ENCODE results near the gene MBD5. TPM values are rescaled to one million over a fixed set of nuclear protein-coding genes. Genes with fewer than 3 reads are reported as not detected.

The MBD5 gene
- total RNA-seq, 1 experiment from 2014 or later: 33.9 TPM

DNA sequence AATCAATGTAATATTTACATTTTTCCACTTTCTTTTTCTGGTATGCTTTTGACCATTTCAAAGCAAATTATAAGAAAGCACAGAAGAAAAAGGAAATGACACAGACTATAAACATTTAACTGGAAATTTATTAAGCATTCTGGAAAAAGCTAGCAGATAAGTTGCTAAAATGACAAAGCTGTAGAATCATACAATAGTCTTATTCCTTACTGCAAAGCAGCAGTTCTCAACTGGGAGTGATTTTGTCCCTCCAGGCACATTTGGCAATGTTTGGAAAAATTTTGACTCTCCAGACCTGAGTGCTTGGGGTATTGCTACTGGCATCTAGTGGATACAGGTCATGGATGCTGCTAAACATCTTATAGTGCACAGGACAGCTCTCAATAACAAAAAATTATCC is 75.1 kb downstream of the MBD5 start:
- POLR2A ChIA-PET: interaction anchor here (0.6 to 1.6 kb wide), 2 partner anchors 76 to 87 kb away, joined by 3 read pairs; partner anchors contain the start of gene ORC4
- intact Hi-C loops (cut with micrococcal nuclease): no loop called here
- BruUV-seq (replicated peaks): no TSS peak
- no peak overlapping the region for H3K4me3 Mint-ChIP-seq (ENCODE audit: unreplicated experiment)
- no peaks in the 10 kb centered on the region for H3K27me3 Mint-ChIP-seq (ENCODE audit: insufficient read depth, unreplicated experiment)
- H3K9me3 Mint-ChIP-seq (ENCODE audit: unreplicated experiment): no peaks in the 10 kb centered on the region
- DNase-seq (ENCODE audit: unreplicated experiment): peak; percentile 1
- H3K4me1 Mint-ChIP-seq (ENCODE audit: insufficient read depth, unreplicated experiment): no peaks in the 10 kb centered on the region
- H3K36me3 Mint-ChIP-seq (ENCODE audit: insufficient read depth, unreplicated experiment): no peaks in the 10 kb centered on the region
- TF ChIP-seq, protein P1, sequence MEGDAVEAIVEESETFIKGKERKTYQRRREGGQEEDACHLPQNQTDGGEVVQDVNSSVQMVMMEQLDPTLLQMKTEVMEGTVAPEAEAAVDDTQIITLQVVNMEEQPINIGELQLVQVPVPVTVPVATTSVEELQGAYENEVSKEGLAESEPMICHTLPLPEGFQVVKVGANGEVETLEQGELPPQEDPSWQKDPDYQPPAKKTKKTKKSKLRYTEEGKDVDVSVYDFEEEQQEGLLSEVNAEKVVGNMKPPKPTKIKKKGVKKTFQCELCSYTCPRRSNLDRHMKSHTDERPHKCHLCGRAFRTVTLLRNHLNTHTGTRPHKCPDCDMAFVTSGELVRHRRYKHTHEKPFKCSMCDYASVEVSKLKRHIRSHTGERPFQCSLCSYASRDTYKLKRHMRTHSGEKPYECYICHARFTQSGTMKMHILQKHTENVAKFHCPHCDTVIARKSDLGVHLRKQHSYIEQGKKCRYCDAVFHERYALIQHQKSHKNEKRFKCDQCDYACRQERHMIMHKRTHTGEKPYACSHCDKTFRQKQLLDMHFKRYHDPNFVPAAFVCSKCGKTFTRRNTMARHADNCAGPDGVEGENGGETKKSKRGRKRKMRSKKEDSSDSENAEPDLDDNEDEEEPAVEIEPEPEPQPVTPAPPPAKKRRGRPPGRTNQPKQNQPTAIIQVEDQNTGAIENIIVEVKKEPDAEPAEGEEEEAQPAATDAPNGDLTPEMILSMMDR (IDR thresholded peaks at IDR 0.05; ENCODE audit: unreplicated experiment): no peak
- CTCF ChIA-PET: interaction anchor here (0.7 kb wide), 1 partner anchor 23 kb away, joined by 3 read pairs; no protein-coding TSS in a partner anchor
- no peak overlapping the region for H3K27ac Mint-ChIP-seq (ENCODE audit: low read depth, unreplicated experiment)

DNA sequence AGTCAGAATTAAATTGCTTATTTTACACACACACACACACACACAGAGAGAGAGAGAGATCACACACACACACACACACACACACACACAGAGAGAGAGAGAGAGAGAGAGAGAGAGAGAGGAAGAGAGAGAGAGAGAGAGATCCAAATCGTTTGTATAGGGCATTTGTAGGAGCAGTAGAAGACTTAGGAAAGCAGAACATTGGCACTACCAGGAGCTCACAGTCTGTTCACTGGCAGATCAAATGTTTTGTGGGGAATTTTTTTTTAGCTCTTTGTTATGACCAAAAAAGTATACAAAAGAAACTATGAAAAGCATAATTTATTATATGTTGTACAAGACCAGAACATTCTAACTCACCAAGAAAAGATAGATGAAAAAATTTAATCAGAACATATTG is 81.8 kb downstream of the MBD5 start:
- H3K27ac Mint-ChIP-seq (ENCODE audit: low read depth, unreplicated experiment): no peak overlapping the region
- POLR2A ChIA-PET: interaction anchor here (1.2 kb wide), 1 partner anchor 10 kb away, joined by 3 read pairs; no protein-coding TSS in a partner anchor
- intact Hi-C loops (cut with micrococcal nuclease): no loop called here
- CTCF ChIA-PET: no interaction called here
- H3K36me3 Mint-ChIP-seq (ENCODE audit: insufficient read depth, unreplicated experiment): no peaks in the 10 kb centered on the region
- TF ChIP-seq, protein P1 (IDR thresholded peaks at IDR 0.05; ENCODE audit: unreplicated experiment): no peak
- H3K4me1 Mint-ChIP-seq (ENCODE audit: insufficient read depth, unreplicated experiment): no peaks in the 10 kb centered on the region
- DNase-seq (ENCODE audit: unreplicated experiment): no peak
- no TSS peak for BruUV-seq (replicated peaks)
- H3K4me3 Mint-ChIP-seq (ENCODE audit: unreplicated experiment): no peak overlapping the region
- H3K27me3 Mint-ChIP-seq (ENCODE audit: insufficient read depth, unreplicated experiment): no peaks in the 10 kb centered on the region
- H3K9me3 Mint-ChIP-seq (ENCODE audit: unreplicated experiment): no peaks in the 10 kb centered on the region

DNA sequence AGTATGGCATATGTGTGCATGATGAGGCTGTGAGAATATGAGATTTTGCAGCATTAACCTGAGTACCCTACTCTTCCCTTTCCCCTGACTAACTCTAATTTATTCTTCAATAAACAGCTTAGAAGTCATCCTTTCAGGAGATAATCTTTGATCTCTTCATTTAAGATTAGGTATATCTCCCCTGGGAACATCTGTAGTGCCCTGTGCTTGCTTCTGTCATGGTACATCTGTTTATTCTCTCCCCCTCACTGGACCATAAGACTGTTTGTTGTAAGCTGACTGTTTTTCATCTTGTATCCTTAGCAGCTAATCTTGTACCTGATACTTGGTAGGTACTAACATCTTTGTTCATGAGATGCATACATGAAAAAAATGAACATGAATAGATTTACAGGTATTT is 83.1 kb downstream of the MBD5 start:
- Mint-ChIP-seq H3K27me3 (ENCODE audit: insufficient read depth, unreplicated experiment) (no peaks in the 10 kb centered on the region), H3K36me3 (ENCODE audit: insufficient read depth, unreplicated experiment) (no peaks in the 10 kb centered on the region), H3K9me3 (ENCODE audit: unreplicated experiment) (no peaks in the 10 kb centered on the region), H3K27ac (ENCODE audit: low read depth, unreplicated experiment) (no peak overlapping the region), H3K4me1 (ENCODE audit: insufficient read depth, unreplicated experiment) (no peaks in the 10 kb centered on the region), H3K4me3 (ENCODE audit: unreplicated experiment) (no peak overlapping the region)
- BruUV-seq (replicated peaks): no TSS peak
- DNase-seq (ENCODE audit: unreplicated experiment): no peak
- ChIA-PET POLR2A (interaction anchor here (1.2 kb wide), 1 partner anchor 11 kb away, joined by 3 read pairs; no protein-coding TSS in a partner anchor), CTCF (no interaction called here)
- intact Hi-C loops (cut with micrococcal nuclease): no loop called here
- TF ChIP-seq, protein P1 (IDR thresholded peaks at IDR 0.05; ENCODE audit: unreplicated experiment): no peak

DNA sequence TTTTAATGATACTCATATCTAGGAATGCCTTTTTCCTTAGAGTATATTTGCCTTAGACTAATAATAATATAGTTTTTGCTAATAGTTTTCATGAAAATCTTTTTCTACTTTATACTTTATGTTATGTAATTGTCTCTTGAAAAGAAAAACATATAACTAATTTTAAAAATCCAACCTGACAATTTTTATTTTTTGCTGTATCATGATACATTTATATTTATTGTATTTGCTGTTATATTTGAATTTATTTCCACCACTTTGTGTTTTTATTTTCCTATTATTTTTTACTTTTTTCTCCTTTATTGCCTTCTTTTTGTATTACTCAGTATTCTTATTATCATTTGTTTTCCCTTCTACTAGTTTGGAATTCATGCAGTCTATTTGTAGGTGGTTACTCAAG is 85.4 kb downstream of the MBD5 start:
- Mint-ChIP-seq H3K4me3 (ENCODE audit: unreplicated experiment) (no peak overlapping the region), H3K9me3 (ENCODE audit: unreplicated experiment) (no peaks in the 10 kb centered on the region), H3K27me3 (ENCODE audit: insufficient read depth, unreplicated experiment) (no peaks in the 10 kb centered on the region), H3K36me3 (ENCODE audit: insufficient read depth, unreplicated experiment) (no peaks in the 10 kb centered on the region), H3K4me1 (ENCODE audit: insufficient read depth, unreplicated experiment) (no peaks in the 10 kb centered on the region), H3K27ac (ENCODE audit: low read depth, unreplicated experiment) (no peak overlapping the region)
- POLR2A ChIA-PET: no interaction called here
- BruUV-seq (replicated peaks): no TSS peak
- TF ChIP-seq, protein P1 (IDR thresholded peaks at IDR 0.05; ENCODE audit: unreplicated experiment): no peak
- intact Hi-C loops (cut with micrococcal nuclease): no loop called here
- CTCF ChIA-PET: no interaction called here
- no peak for DNase-seq (ENCODE audit: unreplicated experiment)

All from MCF 10A (cell line).